ENCODE data around the gene STK26. TPM values are rescaled to one million over a fixed set of nuclear protein-coding genes. Genes with fewer than 3 reads are reported as not detected.
"Not testable (repeated sequence)": the region's sequence is repeated elsewhere in the genome, so short reads cannot be mapped to it uniquely, and the experiment has no call there.

Gene STK26
- total RNA-seq, 4 donors from 2014 or later: 4.9 to 7.5 (median 5.6) TPM

GRCh38 chrX:132092439-132093065, 69.5 kb downstream of the STK26 start:
- H3K36me3 ChIP-seq: no peaks in the 10 kb centered on the region
- intact Hi-C loops (cut with DNase I): no loop called here

GRCh38 chrX:132093239-132093860, 70.2 kb downstream of the STK26 start:
- 93 to 94% methylated on average over 4 of the region's 4 CpGs for WGBS, 2 donors
- no peaks in the 10 kb centered on the region for H3K4me1 ChIP-seq
- no peak for DNase-seq
- no peak overlapping the region for H3K4me3 ChIP-seq (replicated peaks in 1 of 3)
- no peaks in the 10 kb centered on the region for H3K36me3 ChIP-seq
- no peaks in the 10 kb centered on the region for H3K9me3 ChIP-seq
- TF ChIP-seq CTCF (IDR thresholded peaks at IDR 0.05): no peak
- intact Hi-C loops (cut with DNase I): no loop called here
- no peaks in the 10 kb centered on the region for H3K27me3 ChIP-seq
- H3K27ac ChIP-seq: no peak overlapping the region

More at GRCh38 chrX:132092439-132093065, 69.5 kb downstream of the STK26 start:
- TF ChIP-seq POLR2A (IDR thresholded peaks at IDR 0.05) (no peak), CTCF (IDR thresholded peaks at IDR 0.05) (peak; percentile 22 to 56 (median 45))
- no peaks in the 10 kb centered on the region for H3K4me1 ChIP-seq
- H3K27ac ChIP-seq: no peak overlapping the region
- no peak overlapping the region for H3K4me3 ChIP-seq (replicated peaks in 1 of 3)
- no peaks in the 10 kb centered on the region for H3K9me3 ChIP-seq
- WGBS, 2 donors: 43 to 53% methylated on average over 7 of the region's 7 CpGs
- H3K27me3 ChIP-seq: no peaks in the 10 kb centered on the region
- DNase-seq: peak; percentile 45 to 54

GRCh38 chrX:132094164-132094563, 71.1 kb downstream of the STK26 start:
- DNase-seq: peak in 1 of 2 donors; percentile 4
- WGBS, 2 donors: 15 to 25% methylated on average over 2 of the region's 2 CpGs
- Histone ChIP-seq H3K27me3 (no peaks in the 10 kb centered on the region), H3K9me3 (no peaks in the 10 kb centered on the region), H3K27ac (no peak overlapping the region), H3K4me1 (no peaks in the 10 kb centered on the region), H3K36me3 (no peaks in the 10 kb centered on the region), H3K4me3 (replicated peaks in 1 of 3) (no peak overlapping the region)
- intact Hi-C loops (cut with DNase I): no loop called here
- no peak for TF ChIP-seq CTCF (IDR thresholded peaks at IDR 0.05)
- no peak for TF ChIP-seq POLR2A (IDR thresholded peaks at IDR 0.05)

- H3K27ac ChIP-seq; DNase-seq; H3K9me3 ChIP-seq; H3K27me3 ChIP-seq; H3K36me3 ChIP-seq; H3K4me3 ChIP-seq (replicated peaks in 1 of 3); H3K4me1 ChIP-seq; intact Hi-C loops (cut with DNase I): not testable (repeated sequence)
- WGBS, 2 donors: 88% methylated on average over 4 of the region's 4 CpGs
These were observed 75.6 kb downstream of the STK26 start for GRCh38 chrX:132098704-132099103.

- no peaks in the 10 kb centered on the region for H3K27me3 ChIP-seq
- H3K4me1 ChIP-seq: no peaks in the 10 kb centered on the region
- no peak overlapping the region for H3K4me3 ChIP-seq (replicated peaks in 1 of 3)
- H3K27ac ChIP-seq: no peak overlapping the region
- no peaks in the 10 kb centered on the region for H3K36me3 ChIP-seq
- no peak for DNase-seq
- TF ChIP-seq POLR2A (IDR thresholded peaks at IDR 0.05) (no peak), CTCF (IDR thresholded peaks at IDR 0.05) (no peak)
- no peaks in the 10 kb centered on the region for H3K9me3 ChIP-seq
- intact Hi-C loops (cut with DNase I): no loop called here
- WGBS, 2 donors: 52 to 63% methylated on average over 4 of the region's 4 CpGs
These were observed 78.1 kb downstream of the STK26 start for GRCh38 chrX:132101206-132101605.
